T-helper 22 cell (primary cell): Measurements from ENCODE around the gene MIOX.

Experiments used
- DNase-seq: peaks from one replicate; pipeline ENCODE4 v3.0.0-alpha.2; 2020; ENCODE audit warnings: low read depth

MIOX gene

DNA sequence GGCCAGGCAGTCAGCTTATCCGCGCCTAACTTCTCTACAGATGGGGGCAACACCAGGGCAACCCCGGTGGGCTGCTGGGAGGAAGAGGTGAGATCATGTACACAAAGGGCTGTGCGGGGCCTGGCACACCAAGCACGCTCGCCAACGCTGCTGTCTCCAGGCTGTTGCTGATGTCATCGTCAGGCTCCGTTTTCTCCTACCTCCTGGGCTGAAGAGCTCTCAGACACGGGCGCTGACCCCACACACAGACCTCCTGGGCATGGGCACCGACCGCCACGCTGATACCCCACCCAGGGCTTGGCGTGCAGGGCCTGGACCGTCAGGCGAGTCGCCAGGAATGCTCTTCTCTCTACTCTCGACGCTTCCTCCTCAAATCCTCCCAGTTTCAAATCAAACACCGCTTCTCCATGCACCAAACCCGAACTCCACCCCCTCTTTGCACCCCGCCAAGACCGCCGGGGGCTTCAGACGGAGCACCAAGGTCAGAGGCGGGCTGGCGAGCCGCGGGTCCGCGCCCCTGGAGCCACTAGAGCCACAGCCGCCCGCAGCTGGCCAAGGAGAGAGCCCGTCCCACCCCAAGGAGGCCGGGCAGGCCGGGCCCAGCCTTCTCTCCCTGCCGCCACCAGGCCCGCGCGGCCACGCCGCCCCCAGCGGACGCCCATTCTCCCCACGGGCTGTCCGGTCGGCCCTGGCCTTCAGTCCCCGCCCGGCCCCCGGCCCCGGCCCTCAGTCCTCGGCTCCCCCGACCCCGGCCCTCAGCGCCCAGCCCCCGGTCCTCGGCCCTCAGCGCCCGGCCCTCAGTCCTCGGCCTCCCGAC, 12.6 kb upstream of the MIOX start:
- DNase-seq, result no peak

DNA sequence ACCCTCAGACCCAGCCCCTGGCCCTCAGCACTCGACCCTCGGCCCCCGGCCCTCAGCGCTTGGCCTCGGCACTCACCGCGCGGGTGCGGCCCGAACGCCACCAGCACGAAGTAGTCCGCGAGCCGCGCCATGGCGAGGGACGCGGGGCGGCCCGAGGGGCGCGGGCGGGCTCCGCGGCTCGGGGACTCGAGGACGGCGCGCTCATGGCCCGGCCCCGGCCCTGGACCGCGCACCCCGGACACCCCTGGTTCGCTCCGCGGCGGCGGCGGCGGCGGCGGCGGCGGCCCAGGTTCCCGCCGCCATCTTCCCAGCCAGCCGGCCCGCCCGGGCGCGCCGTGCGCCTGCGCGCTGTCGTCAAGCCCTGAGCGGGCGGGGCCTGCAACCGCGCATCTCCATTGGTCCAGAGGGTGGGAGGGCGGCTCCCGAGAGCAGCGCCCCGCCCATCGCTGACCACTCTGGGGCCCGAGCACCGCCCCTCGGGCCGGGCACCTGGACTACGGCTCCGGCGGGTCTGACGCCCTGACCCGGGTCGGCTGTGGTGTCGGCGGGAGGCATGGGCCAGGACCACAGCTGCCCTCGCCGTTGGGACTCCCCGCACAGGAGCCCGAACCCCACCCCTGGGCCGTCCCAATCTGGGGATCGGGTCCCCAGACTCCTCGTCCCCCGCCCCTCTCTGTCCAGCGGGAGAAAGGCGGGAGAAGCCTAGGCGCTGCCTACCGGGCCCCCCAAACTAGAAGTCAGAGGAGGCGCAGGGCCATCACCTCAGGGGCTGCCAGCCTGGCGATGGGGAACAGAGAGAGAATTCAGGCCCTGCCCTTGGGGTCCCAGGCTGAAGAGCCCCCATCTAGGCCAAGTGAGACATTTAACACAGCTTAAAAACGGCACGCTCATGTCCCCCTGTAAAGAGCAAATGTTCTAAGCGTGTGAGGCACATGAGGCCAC, 11.7 kb upstream of the MIOX start, which contains the start of gene SBF1:
SBF1 (minus strand) TSS at position 326 of the 942 bp plus-strand sequence; CDS start at position 131, 195 bp downstream.
- peak; percentile 75 for DNase-seq

DNA sequence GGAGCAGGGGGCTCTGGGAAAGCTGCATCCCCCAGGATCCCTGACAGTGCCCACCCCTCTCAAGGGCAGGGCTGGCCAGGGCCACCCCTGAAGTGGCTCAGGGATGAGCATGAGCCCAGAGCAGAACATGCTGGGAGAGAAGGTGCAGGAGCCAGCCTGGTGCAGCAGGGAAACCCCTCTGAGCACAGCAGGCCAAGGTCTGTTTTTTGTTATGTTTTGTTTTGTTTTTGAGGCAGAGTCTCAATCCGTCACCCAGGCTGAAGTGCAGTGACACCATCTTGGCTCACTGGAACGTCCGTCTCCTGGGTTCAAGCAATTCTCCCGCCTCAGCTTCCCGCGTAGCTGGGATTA, 11.0 kb upstream of the MIOX start:
- DNase-seq, result no peak

DNA sequence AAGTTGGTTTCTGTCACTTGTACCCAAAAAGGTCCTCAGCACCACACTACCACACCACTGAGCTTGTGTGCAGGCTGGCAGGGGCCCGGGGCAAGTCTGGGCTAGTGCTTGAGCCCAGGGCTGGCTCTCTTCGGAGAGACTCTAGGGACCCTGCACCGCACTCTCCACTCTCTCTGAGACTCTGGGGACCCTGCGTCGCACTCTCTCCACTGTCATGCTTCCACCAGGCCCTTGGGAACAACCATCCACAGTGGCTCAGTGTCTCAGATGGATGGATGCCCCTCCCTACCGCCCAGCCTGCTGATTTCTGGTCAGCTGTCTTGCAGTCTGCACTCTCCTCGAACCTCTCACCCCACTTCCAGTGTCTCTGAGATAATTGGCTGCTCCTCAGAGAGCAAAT, 9.8 kb upstream of the MIOX start:
- no peak for DNase-seq

DNA sequence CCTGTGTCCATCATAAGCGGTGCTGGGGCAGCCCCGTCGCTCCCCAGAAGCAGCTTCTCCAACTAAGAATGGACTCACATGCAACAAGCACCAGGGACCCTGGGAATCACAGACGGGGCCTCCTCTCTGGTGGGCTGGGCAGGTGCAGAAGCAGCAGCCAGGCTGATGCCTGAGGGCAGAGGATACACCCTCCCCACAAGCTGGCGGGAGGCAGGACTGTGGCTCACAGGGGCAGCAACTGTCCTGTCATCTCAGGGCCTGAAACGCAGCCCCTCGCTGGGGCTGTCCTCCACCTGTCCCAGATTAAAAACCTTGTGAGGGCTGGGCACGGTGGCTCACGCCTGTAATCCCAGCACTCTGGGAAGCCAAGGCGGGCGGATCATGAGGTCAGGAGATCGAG, 8.7 kb upstream of the MIOX start:
- DNase-seq, result no peak

DNA sequence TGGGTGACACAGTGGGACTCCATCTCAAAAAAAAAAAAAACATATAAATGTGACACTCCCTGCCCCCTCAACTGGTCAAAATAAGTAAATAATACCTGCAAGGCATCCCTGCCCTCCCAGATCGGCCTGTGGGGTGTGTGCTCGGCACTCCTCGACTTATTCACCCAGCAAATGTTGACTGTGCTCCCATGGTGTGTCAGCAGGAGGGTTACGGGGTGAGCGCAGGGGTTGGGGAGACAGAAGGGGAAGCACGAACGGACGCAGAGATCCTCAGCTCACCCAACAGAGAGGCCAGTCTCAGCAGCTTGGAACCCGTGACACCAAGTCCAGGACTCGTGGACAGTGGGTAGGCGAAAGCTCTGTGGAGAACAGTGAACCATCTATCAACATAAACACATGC, 6.9 kb upstream of the MIOX start:
- no peak for DNase-seq

DNA sequence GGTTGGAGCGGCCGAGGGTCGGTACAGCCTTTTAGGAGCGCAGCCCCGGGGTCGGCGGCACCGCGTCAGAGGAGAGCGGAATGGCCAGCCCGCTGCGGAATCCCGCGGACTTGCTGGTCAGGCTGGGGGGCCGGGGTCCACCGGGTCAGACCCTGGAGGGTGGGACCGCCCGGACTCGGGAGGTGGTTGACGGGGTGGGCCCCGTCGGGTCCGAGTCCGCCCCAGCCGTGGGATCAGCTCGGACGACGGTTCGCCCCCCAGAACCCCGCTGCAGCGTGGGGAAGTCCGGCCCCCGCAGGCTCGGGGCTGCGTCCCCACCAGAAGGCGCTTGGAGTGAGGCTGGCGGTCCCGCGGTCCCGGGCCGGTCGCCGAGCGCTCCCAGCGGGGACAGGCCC, 5.6 kb upstream of the MIOX start:
- DNase-seq, result no peak

DNA sequence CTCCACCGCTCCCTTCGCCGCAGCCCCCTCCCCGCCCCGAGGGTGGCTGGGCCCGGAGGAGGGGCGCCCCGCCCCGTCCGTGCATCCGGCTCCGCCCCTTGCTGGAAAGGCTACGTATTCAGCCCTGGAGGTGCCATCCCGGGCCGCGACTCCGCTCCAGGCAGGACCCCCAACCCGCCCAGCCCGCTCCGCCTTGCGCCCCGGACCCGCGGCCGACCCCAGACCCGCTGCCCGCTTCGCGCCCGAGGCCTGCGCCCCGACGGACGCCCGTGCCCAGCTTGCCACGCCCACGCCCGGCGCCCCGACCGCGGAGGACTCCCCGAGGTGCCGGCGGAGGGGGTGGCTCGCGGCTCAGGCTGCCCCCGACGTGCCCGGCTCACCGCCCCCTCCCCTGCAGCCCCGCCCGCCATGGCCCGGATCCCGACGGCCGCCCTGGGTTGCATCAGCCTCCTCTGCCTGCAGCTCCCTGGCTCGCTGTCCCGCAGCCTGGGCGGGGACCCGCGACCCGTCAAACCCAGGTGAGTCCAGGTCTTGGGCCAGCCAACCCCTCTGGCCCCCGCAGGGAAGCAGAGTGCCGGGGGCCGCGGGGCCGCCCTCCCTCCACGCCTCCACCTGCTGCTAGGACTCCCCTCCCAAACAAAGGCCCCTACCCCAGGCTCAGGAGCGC, 5.1 kb upstream of the MIOX start, which contains the start of gene ADM2:
ADM2 (plus strand) TSS at position 104 of the 667 bp plus-strand sequence; CDS start at position 409, 305 bp downstream.
- DNase-seq, result peak; percentile 49

DNA sequence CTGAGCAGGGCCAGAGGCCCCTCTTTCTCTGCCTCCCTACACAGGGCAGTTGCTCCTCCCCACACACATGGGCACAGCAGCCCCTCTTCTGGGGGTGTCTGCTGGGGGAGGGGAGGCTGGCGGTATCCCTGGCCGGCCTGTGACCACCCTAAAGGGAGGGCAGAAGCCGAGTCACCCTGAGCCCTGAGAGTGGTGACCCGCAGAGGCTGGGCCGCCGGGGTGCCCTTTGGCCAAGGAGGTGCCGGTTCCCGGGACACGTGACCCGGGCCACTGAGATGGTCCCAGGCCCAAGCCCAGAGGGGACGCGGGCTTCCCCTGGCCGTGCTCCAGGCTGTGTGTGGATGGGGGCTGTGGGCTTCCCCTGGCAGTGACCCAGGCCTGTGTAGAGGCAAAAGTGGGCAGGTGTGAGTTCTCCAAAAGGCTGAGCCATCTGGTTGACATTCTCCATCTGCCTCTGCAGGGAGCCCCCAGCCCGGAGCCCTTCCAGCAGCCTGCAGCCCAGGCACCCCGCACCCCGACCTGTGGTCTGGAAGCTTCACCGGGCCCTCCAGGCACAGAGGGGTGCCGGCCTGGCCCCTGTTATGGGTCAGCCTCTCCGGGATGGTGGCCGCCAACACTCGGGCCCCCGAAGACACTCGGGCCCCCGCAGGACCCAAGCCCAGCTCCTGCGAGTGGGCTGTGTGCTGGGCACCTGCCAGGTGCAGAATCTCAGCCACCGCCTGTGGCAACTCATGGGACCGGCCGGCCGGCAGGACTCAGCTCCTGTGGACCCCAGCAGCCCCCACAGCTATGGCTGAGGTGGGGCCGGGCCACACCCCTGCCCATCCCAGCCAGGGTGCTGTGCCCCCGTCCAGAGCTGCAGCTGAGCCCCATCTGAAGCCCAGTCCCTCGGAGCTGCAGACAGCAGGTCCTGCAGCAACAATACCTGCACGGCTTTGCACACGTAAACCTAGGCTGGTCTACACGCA, 4.3 kb upstream of the MIOX start:
- no peak for DNase-seq

DNA sequence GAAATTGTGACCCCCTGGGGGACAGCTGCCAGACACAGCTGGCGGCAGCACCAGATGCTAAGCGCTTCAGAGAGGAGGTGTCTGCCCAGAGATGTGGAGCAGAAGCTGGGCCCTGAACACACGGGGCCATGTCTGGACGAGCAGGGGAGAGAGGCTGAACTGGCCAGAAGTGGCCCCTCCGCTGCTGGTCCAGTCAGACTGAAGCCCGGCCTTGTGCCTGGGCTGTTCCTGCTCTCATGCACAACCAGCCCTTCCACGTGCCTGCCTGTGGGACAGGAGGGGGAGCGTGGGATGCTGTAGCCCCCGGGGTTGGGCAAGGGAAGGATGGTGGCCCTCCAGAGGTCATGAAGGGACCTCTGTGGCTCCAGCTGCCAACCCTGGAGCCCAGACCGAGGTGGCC, 3.6 kb upstream of the MIOX start:
- DNase-seq, result no peak

DNA sequence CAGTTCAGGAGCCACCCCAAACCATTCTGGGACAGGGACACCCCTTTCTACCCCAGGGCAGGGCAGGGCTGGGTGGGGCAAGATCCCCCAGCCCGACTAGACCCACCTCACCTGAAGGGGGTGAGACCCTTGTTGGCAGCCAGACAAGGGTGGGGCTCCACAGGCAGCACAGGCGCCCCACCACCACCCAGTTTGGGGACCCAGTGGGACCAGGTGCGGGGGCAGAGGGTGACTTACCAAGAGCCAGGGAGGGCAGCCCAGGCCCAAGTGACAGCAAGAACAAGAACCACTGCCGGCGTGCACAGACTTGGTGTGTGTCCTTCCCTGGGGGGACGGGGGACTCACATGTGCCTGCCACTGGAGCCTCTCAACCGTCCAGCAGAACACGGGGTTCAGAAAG, 3.1 kb upstream of the MIOX start:
- no peak for DNase-seq

DNA sequence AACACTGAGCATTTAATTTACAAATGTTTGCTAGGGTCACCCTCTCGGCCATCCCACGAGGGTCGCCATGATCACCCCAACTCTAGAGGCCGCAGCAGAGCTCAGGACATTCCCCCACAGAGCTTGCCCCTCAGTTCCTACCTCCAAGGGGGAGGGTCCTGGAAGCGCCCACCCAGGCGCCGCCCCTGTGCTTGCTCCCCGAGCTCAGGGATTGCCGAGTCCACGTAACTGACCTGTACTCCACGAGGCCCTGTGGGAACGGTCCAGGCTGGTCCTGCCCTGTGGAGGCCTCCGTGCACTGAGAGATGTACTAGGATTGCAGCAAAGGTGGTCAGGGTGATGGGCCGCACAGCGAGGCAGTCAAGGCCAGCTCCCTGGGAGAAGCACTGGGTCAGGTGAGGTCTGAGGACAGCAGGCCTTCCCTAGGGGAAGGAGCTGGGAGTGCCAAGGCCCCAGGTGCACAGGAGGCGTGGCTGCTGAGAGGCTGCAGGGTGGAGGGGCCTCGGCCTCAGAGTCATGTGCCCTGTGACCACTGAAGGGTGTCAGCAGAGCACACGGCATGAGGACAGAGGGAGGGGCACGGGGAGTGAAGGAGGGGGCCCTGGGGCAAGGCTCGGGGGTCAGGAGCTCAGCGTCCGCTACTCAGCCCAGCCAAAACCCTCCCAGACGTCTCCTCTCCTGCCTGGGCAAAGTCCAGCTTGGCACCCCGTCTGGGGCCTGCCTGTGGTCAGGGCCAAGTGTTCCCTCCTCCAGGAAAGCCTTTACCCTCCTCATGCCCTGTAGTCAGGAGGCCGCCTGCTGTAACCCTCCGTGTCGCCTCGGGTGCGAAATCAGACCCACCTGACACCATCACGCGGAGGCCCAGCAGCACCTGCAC, 2.4 kb upstream of the MIOX start:
- no peak for DNase-seq

DNA sequence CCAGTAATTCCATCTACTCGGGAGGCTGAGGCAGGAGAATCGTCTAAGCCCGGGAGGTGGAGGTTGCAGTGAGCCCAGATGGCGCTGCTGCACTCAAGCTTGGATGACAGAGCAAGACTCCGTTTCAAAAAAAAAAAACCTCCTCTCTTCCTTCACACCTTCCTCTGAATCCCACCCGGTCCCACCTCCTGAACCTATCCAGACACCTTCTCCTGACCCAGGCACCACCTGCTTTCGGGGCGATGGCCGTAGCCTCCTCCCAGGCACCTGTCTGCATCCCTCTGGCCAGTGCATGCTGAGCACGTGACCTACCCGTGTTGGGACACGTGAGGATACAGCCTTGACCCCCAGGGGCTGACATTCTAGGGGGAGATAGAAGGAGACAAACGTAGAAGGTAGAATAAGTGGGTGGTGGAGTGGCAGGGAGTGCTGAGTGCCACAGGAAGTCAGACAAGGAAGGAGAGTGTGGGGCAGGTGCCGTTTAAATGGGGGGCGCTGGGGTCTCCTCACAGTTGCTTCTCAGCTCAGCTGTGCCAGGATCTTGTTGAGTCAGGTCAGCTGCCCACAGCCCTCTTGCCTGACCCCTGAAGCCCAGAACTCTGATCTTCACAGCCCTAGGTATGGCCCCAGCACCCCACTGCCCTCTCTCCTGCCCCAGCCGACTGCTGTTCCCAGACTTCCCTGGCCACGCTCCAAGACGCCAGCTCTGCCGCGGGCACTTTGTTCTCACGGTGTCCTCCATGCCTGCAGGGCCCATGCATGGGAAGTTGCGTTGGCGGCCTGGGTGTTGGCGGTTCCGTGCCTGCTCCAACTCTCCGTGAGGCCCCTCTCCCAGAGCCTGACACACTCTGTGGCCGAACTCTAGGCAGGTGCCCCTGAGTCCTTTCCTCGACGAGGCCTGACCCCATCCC, 1.2 kb upstream of the MIOX start:
- DNase-seq, result no peak

DNA sequence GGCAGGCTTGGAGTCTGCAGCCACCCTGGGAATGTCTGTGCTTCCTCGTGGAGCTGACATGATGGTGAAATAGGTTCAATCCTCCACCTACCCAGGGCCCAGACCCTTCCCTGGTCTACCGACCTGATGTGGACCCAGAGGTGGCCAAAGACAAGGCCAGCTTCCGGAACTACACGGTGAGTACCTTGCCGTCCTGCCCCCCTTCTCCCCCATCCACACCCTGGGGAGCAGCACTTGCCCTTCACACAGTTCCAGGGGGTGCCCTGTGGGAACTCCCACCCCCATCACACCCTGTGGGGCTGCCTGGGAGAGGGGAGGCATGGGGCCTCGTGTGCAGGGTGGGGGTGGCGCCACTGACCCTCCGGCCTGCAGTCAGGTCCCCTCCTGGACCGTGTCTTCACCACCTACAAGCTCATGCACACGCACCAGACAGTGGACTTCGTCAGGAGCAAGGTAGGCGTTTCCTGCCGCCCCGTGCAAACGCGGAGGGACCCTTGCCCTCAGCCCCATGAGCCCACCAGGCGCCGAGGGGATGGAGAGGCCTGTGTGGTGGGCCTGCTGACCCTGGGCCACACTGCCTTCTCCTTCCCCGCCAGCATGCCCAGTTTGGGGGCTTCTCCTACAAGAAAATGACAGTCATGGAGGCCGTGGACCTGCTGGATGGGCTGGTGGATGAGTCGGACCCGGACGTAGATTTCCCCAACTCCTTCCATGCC, 789 bp downstream of the MIOX start:
- DNase-seq, result no peak

DNA sequence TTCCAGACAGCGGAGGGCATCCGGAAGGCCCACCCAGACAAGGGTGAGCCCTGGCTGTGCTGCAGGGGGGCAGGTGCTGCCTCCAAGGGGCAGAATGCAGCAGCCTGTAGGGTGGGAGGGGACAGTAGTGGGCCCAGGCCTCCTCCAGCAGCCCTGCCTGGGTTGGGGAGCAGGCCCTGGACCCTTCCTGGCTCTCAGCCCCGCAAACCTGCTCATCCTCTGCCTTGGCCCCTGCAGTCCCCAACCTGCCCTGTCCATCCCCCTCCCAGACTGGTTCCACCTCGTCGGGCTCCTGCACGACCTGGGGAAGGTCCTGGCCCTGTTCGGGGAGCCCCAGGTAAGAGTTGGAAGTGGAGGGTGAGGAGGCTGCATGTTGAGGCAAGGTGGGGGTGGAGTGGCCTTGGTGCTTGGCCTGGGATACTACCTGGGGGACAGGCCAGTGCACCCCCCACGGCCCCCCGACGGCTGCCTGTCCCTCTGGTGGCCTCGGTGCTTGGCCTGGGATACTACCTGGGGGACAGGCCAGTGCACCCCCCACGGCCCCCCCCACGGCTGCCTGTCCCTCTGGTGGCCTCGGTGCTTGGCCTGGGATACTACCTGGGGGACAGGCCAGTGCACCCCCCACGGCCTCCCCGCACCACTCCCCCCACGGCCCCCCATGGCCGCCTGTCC, 1.5 kb downstream of the MIOX start:
- no peak for DNase-seq

DNA sequence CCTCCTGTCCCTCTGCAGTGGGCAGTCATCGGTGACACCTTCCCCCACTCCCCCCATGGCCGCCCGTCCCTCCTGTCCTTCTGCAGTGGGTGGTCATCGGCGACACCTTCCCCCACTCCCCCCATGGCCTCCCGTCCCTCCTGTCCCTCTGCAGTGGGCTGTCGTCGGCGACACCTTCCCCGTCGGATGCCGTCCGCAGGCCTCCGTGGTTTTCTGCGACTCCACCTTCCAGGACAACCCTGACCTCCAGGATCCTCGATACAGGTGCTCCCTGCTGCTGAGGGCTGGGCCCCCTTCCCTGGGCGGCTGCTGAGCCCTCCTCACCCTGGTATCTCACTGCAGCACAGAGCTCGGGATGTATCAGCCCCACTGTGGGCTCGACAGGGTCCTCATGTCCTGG, 2.2 kb downstream of the MIOX start:
- DNase-seq, result no peak

DNA sequence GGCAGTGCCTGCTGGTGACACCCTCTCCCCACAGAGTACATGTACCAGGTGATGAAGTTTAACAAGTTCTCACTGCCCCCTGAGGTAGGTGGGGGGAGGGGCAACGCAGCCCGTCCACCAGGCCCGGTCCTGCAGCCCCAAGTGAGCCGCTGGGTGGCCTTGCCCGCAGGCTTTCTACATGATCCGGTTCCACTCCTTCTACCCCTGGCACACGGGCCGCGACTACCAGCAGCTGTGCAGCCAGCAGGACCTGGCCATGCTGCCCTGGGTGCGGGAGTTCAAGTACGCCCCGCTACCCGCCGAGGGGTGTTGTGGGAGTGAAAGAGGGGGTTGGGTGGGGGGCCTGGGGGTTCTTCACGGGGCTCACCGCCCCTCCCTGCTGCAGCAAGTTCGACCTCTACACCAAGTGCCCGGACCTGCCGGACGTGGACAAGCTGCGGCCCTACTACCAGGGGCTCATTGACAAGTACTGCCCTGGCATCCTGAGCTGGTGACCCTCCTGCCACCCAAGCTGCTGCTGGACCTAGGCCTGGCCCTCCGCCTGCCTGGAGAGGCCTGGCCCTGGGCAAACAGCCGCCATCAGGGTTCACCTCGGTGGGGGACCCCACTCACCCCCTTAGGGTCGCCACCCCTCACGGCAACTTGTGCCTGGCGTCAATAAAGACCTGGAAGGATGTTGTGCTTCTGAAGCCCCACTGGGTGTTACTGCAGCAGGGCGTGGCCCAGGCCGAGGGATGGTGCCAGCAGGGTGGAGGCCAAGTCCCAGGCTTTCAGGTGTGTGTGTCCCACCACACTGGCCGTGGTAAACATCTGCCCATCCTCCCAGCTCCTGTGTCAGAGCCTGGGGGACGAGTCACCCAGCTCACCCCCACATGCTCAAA, 2.9 kb downstream of the MIOX start:
- no peak for DNase-seq
